Prostate gland (tissue), 2 donors: ENCODE data around the gene B3GNT2. TPM values are rescaled to one million over a fixed set of nuclear protein-coding genes. Genes with fewer than 3 reads are reported as not detected.
"Not testable (repeated sequence)": the region's sequence is repeated elsewhere in the genome, so short reads cannot be mapped to it uniquely, and the experiment has no call there.

Source experiments
- DNase-seq: peaks from one replicate; pipeline ENCODE4 v3.0.0-alpha.2; 2019; ENCODE audit warnings: low spot score
- H3K27ac ChIP-seq, 2 donors: fragments of 200-600 bp; sonication (generic); 2 replicates each; pipeline ENCODE4 v1.5.1; 2017 to 2019
- H3K27me3 ChIP-seq: fragments of 200-600 bp; sonication (generic); replicated peaks from 2 replicates; pipeline ENCODE4 v1.5.1; 2019; ENCODE audit not compliant: insufficient read depth
- H3K36me3 ChIP-seq, 2 donors: fragments of 200-600 bp; sonication (generic); 1 replicate in 1 of 2; 2 replicates in 1 of 2; pipeline versions ENCODE4 v1.5.1 to v1.8.1; 2017 to 2019
- H3K4me1 ChIP-seq: fragments of 200-600 bp; sonication (generic); replicated peaks from 2 replicates; pipeline ENCODE4 v1.5.1; 2019
- H3K4me3 ChIP-seq, 2 donors: fragments of 200-600 bp; sonication (generic); 2 replicates each; pipeline ENCODE4 v1.5.1; 2017 to 2019
- H3K9me3 ChIP-seq: fragments of 200-600 bp; sonication (generic); 2 replicates; pipeline ENCODE4 v1.5.1; 2017
- CTCF ChIP-seq, 4 experiments: fragments of 200-600 bp in 2 of 4; fragments of 450-650 bp in 2 of 4; sonication (generic) in 2 of 4; IDR thresholded peaks; 1 replicate in 3 of 4; 2 replicates in 1 of 4; pipeline ENCODE4 v1.5.1; 2016 to 2019; ENCODE audit warnings: antibody characterized with exemption in 4 of 4, mild to moderate bottlenecking in 2 of 4, moderate library complexity in 2 of 4
- POLR2A ChIP-seq: fragments of 450-650 bp; IDR thresholded peaks from one replicate; pipeline ENCODE4 v1.6.1; 2016; ENCODE audit warnings: antibody characterized with exemption, mild to moderate bottlenecking
- POLR2AphosphoS5 ChIP-seq: sonication (generic); formaldehyde crosslinking; IDR thresholded peaks from one replicate; pipeline ENCODE4 v1.6.1; 2017; ENCODE audit warnings: antibody characterized with exemption
- WGBS: methylation state at CpG from one replicate; pipeline ENCODE4 v1.1.5; 2018; 5-methylcytosine and 5-hydroxymethylcytosine counted together
- intact Hi-C: fragments of 100-400 bp; cut with DNase I; formaldehyde crosslinking; loops from one replicate; pipeline ENCODE4 v1.14.2; 2022
- total RNA-seq, 2 donors: library from RNA; depleted of rRNA; stranded (reverse); fragments of >200 nt; gene quantifications; one replicate each; pipeline ENCODE4 v1.1.0, GENCODE V29; 2016

The B3GNT2 gene
- total RNA-seq, 2 donors from 2014 or later, result 8.5 to 18.7 TPM

- intact Hi-C loops, result no loop called here
- Histone ChIP-seq H3K27me3 (no peaks in the 10 kb centered on the region), H3K36me3 (no peaks in the 10 kb centered on the region), H3K27ac (no peak overlapping the region), H3K4me1 (no peaks in the 10 kb centered on the region), H3K4me3 (no peak overlapping the region), H3K9me3 (no peaks in the 10 kb centered on the region)
- no peak for TF ChIP-seq POLR2AphosphoS5
- no peak for TF ChIP-seq POLR2A
- TF ChIP-seq CTCF (IDR thresholded peaks at IDR 0.05), result no peak
- no peak for DNase-seq
- 59% methylated on average over 3 of the region's 3 CpGs for WGBS
Observed at GRCh38 chr2:62264186-62264585, 68.3 kb downstream of the B3GNT2 start.

DNA sequence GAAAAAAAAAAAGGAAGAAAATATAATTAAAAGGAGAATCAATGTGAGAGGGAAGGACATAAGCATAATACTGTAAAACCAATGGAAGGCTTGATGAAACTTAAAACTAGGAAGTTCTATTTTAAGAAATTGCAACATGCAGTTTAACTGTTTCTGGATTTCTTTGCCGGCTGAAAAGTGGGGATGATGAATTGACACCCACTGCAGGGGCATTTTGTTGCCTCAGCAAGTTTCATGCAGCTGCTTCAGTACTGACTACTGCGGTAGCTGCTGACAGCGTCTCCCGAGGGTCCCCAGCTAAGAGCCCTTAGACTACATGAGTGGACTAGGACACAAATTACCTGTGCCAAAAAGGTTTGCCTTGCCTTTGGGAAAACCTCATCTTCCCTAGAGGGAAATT lies 69.2 kb downstream of the B3GNT2 start:
- 75% methylated on average over 4 of the region's 4 CpGs for WGBS
- no peak for DNase-seq
- Histone ChIP-seq H3K27me3 (no peaks in the 10 kb centered on the region), H3K27ac (no peak overlapping the region), H3K9me3 (no peaks in the 10 kb centered on the region), H3K36me3 (no peaks in the 10 kb centered on the region), H3K4me3 (no peak overlapping the region), H3K4me1 (no peaks in the 10 kb centered on the region)
- intact Hi-C loops, result no loop called here
- TF ChIP-seq POLR2A (no peak), POLR2AphosphoS5 (no peak), CTCF (IDR thresholded peaks at IDR 0.05) (no peak)

- Histone ChIP-seq H3K27ac (no peak overlapping the region), H3K27me3 (no peaks in the 10 kb centered on the region), H3K4me3 (no peak overlapping the region), H3K4me1 (no peaks in the 10 kb centered on the region), H3K9me3 (no peaks in the 10 kb centered on the region), H3K36me3 (no peaks in the 10 kb centered on the region)
- TF ChIP-seq POLR2AphosphoS5, result no peak
- TF ChIP-seq CTCF (IDR thresholded peaks at IDR 0.05), result no peak
- TF ChIP-seq POLR2A, result no peak
- DNase-seq, result no peak
- 75% methylated on average over 7 of the region's 7 CpGs for WGBS
- intact Hi-C loops, result no loop called here
Observed at GRCh38 chr2:62266433-62267038, 70.6 kb downstream of the B3GNT2 start.

GRCh38 chr2:62267696-62268095 lies 71.8 kb downstream of the B3GNT2 start:
- no peak for DNase-seq
- Histone ChIP-seq H3K36me3 (no peaks in the 10 kb centered on the region), H3K27ac (no peak overlapping the region), H3K4me1 (no peaks in the 10 kb centered on the region), H3K4me3 (no peak overlapping the region), H3K27me3 (no peaks in the 10 kb centered on the region), H3K9me3 (no peaks in the 10 kb centered on the region)
- 95% methylated on average over 2 of the region's 2 CpGs for WGBS
- TF ChIP-seq POLR2AphosphoS5 (no peak), CTCF (IDR thresholded peaks at IDR 0.05) (no peak), POLR2A (no peak)
- intact Hi-C loops, result no loop called here

DNA sequence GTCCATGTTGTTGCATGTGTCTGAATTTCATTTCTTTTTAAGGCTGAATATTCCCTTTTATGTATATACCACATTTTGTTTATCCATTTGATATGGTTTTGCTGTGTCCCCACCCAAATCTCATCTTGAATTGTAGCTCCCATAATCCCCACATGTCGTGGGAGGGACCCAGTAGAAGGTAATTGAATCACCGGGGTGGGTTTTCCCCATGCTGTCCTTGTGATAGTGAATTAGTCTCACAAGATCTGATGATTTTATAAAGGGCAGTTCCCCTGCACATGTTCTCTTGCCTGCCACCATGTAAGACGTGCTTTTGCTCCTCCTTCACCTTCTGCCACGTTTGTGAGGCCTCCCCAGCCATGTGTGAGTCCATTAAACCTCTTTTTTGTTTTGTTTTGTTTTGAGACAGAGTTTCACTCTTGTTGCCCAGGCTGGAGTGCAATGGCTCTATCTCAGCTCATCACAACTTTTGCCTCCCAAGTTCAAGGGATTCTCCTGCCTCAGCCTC lies 72.8 kb downstream of the B3GNT2 start:
- H3K36me3 ChIP-seq, H3K4me3 ChIP-seq, H3K9me3 ChIP-seq, H3K4me1 ChIP-seq, DNase-seq, intact Hi-C loops, H3K27me3 ChIP-seq, H3K27ac ChIP-seq: not testable (repeated sequence)
- WGBS, result 83% methylated on average over 4 of the region's 4 CpGs
